Amygdala (tissue), 56 donors: Measurements from ENCODE around the gene BRD3.
"Not testable (repeated sequence)": the region's sequence is repeated elsewhere in the genome, so short reads cannot be mapped to it uniquely, and the experiment has no call there.

Experiments used
- DNase-seq, 56 donors: peaks; one replicate each; lab custom pipeline; 2025; lab: John Stamatoyannopoulos, UW

Gene BRD3

DNA sequence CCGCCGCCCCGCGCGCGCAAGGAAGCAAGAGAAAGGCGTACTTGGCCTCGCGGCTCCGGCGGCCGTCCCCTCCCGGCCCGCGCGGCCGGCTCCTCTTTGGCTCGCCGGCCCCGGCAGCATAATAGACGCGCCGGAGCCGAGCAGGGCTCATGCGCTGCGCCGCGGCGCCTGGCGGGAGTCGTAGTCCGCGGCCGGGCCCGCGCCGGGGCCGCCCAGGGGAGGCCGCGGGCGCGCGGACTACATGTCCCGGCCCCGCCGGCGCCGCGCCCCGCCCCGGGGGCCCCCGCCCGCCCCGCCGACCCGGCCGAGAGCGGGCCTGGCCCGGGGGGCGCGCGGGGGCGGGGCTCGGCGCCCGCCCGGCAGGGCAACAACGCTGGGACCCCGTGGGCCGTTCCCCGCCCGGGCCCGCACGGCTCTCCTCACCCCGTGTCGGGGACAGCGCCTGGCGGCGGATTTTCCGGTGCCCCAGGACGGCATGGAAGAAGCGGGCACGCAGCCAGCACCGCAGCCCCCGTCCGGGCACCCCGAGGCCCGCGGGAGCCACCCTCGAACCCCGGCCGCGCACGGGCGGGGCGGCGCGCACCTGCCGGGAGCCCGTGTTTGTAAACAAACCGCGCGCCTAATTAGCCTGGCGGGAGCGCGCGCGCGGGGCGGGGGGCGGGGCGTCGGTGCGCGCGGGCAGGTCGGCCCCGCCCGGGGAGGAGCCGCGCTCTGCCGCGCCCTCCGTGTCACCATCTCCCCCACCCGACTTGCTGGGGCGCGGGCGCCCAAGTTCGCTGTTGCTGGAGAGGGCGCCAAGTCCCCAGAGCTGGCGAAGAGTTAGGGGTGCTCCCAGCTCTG lies at the start of gene BRD3:
BRD3 (minus strand) TSS at position 123 of the 840 bp plus-strand sequence. CDS start 14,549 bp downstream, outside the sequence.
- DNase-seq, result peak in 50 of 56 donors; percentile 17 to 89 (median 70)

DNA sequence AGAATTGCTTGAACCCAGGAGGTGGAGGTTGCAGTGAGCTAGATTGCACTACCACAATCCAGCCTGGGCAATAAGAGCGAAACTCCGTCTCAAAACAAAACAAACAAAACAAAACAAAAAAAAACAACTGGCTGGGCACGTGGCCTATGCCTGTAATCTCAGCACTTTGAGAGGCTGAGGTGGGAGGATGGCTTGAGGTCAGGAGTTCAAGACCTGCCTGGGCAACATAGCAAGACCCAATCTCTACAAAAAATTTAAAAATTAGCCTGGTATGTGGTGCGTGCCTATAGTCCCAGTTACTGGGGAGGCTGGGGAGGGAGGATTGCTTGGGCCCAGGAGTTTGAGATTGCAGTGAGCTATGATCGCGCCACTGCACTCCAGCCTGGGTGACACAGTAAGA lies 44.7 kb upstream of the BRD3 start:
- DNase-seq, result no peak

DNA sequence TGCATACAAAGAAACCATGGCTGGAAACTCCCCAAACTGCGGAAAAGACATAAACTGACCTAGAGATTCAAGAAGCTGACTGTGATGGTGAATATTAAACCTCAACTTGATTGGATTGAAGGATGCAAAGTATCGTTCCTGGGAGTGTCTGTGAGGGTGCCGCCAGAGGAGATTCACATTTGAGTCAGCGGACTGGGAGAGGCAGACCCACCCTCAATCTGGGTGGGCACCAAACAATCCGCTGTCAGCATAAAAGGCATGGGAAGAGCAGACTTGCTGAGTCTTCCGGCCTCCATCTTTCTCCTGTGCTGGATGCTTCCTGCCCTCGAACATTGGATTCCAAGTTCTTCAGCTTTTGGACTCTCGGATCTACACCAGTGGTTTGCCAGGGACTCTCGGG lies 43.2 kb upstream of the BRD3 start:
- no peak for DNase-seq

- DNase-seq, result no peak
These were observed 35.7 kb upstream of the BRD3 start for GRCh38 chr9:134103391-134103998.

DNA sequence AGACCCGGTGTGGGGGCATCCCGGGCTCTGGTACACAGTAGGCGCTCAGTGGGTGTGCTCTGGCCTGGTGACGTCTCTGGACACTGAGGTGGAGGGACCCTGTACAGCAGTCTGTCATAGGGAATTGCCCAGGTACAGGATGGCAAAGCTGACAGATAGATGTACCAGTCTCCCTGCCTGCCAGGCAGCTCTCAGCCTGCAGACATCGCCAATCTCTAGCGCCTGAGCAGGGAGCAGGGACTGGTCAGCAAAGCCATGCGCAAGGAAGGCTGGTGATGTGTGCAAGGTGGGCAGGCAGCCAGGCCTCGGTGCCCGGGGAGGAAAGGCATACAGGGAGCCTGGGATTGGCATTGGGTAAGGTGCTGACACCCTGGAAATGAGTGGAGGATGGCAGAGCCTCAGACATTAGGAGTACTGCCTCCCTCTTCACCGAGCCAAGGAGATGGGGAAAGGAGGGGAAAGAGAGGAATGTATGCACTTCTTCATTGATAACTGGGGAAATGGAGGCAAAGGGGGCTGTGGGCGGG lies 33.9 kb upstream of the BRD3 start:
- no peak for DNase-seq

DNA sequence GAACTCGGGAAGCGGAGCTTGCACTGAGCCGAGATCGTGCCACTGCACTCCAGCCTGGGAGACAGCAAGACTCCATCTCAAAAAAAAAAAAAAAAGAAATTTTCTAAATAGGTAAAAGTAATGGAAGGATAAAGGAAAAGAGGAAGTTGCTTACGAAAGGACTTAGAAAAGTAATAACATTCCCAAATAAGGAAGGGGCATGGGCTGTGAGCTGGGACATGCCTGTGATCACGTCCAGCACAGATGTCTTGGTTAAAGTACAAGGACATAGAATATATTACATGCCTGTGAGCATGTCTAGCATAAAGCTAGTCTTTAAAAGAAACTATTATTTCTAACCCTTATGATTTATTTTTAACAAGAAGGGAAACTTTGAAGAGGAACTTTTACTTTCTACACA lies 33.3 kb upstream of the BRD3 start:
- not testable (repeated sequence) for DNase-seq

GRCh38 chr9:134100040-134100439 lies 32.2 kb upstream of the BRD3 start:
- no peak for DNase-seq

GRCh38 chr9:134099123-134099761 lies 31.4 kb upstream of the BRD3 start:
- DNase-seq, result peak in 2 of 56 donors; percentile 0 to 15

GRCh38 chr9:134089972-134090371 lies 22.1 kb upstream of the BRD3 start:
- no peak for DNase-seq

- DNase-seq, result no peak
These were observed 20.4 kb upstream of the BRD3 start for GRCh38 chr9:134088063-134088725.

- no peak for DNase-seq
These were observed 17.8 kb upstream of the BRD3 start for GRCh38 chr9:134085674-134086073.

- DNase-seq, result no peak
These were observed 15.6 kb upstream of the BRD3 start for GRCh38 chr9:134083451-134083850.

- no peak for DNase-seq
These were observed 8.8 kb upstream of the BRD3 start for GRCh38 chr9:134076644-134077043.

DNA sequence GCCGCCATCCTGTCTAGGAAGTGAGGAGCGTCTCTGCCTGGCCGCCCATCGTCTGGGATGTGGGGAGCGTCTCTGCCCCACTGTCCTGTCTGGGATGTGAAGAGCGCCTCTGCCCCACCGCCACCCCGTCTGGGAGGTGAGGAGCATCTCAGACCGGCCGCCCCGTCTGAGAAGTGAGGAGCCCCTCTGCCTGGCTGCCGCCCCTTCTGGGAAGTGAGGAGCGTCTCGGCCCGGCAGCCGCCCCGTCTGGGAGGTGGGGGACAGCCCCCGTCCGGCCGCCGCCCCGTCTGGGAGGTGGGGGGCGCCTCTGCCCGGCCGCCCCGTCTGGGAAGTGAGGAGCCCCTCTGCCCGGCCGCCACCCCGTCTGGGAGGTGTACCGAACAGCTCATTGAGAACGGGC lies 7.9 kb upstream of the BRD3 start:
- DNase-seq, result not testable (repeated sequence)

DNA sequence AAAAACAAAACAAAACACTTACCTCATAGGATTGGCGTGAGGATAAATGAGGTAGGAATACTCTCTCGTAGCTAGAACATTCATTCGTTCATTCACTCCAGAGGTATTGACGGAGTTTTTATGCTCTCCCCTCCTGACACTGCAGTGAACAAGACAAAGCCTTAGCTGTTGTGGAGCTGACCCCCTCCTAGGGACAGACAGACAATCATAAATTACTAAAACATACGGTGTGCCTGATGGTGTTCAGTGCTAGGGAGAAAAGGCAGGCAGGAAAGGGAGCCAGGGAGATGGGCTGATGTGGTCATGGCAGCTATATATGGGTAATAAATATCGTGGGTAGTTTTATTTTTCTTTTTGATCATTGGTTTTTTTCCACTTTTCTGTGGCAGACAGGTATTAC lies 5.7 kb upstream of the BRD3 start:
- no peak for DNase-seq

- not testable (repeated sequence) for DNase-seq
These were observed 4.9 kb upstream of the BRD3 start for GRCh38 chr9:134072683-134073082.

DNA sequence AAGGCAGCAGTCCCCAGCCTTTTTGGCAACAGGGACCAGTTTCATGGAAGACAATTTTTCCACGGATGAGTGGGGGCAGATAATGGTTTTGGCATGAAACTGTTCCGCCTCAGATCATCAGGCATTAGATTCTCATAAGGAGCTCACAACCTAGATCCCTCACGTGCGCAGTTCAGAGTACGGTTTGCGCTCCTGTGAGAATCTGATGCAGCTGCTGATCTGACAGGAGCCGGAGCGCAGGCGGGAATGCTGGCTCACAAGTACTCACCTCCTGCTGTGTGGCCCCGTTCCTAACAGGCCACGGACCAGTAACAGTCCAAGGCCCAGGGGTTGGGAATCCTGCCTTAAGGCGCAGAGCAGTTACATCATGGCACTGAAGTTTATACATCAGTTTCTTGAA lies 3.3 kb upstream of the BRD3 start:
- no peak for DNase-seq

DNA sequence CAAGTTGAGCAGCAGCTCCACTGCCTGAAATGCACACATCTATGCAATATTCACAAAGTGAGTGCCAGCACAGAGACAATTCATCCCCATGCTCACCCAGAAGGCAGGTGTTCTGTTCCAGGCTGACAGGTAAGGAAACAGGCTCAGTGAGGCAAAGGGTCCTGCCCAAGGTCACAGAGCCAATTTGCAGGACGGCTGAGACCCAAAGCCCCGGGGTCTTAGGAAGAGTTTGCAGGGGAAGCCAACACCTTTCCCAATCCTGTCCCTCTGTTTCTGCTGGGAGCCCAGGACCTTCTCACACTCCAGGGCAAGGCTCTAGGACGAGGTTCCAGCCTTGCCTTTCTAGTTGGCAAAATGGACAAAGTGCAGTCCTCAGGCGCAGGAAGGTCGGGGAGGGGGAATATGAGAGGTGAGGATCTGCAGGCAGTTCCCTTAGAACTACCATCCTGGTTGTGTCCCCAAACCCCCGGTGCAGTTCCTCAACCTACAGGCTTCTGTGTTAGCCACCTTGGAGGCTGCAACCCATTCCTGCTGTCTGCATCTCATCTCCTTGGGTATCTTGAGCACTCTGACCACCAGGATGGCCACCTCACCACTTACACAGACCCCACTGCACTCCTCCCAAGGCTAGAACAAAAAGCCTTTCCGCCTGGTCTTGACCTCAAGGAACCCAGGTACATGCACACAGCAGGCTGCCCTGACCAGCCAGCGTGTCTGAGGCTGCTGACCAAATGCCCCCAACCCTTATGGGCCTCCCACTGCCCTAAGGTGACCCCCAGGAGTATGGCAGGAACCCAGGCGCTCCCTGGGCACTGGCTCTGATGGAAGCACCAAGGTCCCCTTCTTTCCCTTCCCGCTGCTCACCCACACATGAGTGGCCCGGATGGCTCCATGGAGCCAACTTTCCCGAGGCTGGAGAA lies 1.9 kb upstream of the BRD3 start:
- DNase-seq, result no peak

GRCh38 chr9:134068744-134069479 lies 1.1 kb upstream of the BRD3 start:
- no peak for DNase-seq
